ENCODE data around the gene HOXC12. TPM values are rescaled to one million over a fixed set of nuclear protein-coding genes. Genes with fewer than 3 reads are reported as not detected.

HOXC12 gene
- total RNA-seq, 6 experiments from 2014 or later: not detected

GRCh38 chr12:54005853-54006558 lies 51.3 kb downstream of the HOXC12 start:
- DNase-seq (peak; percentile 86 to 89 (median 88)), ATAC-seq (peak; percentile 92 to 97 (median 95))
- Histone ChIP-seq H3K4me1 (peaks cover 0 to 7% (median 0%) of the 10 kb centered on the region in 4 donors), H3K9me3 (no peaks in the 10 kb centered on the region), H3K27ac (no peak overlapping the region), H3K4me3 (peak overlapping the region in 1 of 3 donors; percentile 11), H3K27me3 (peaks cover under 1 to 42% of the 10 kb centered on the region in 2 donors), H3K36me3 (no peaks in the 10 kb centered on the region)
- intact Hi-C loops (cut with DNase I): loop anchor here (5.0 kb wide), 2 partner anchors 196 to 201 kb away; no protein-coding TSS in a partner anchor
- peak; percentile 95 to 97 (median 95) for TF ChIP-seq CTCF (IDR thresholded peaks at IDR 0.05)
- TF ChIP-seq POLR2A (IDR thresholded peaks at IDR 0.05): no peak
- WGBS (ENCODE audit: insufficient coverage, low coverage, low lambda C conversion rate, missing lambda C conversion rate): 5% methylated on average over 26 of the region's 39 CpGs

GRCh38 chr12:54006559-54007220 lies 52.0 kb downstream of the HOXC12 start:
- TF ChIP-seq POLR2A (IDR thresholded peaks at IDR 0.05): no peak
- no peak for TF ChIP-seq CTCF (IDR thresholded peaks at IDR 0.05)
- Histone ChIP-seq H3K9me3 (no peaks in the 10 kb centered on the region), H3K4me3 (peak overlapping the region in 1 of 3 donors; percentile 11), H3K27ac (no peak overlapping the region), H3K4me1 (peaks cover 0 to 7% (median 0%) of the 10 kb centered on the region in 4 donors), H3K36me3 (no peaks in the 10 kb centered on the region), H3K27me3 (peaks cover 0 to 36% of the 10 kb centered on the region in 2 donors)
- 4% methylated on average over 7 of the region's 22 CpGs for WGBS (ENCODE audit: insufficient coverage, low coverage, low lambda C conversion rate, missing lambda C conversion rate)
- intact Hi-C loops (cut with DNase I): loop anchor here (5.0 kb wide), 2 partner anchors 196 to 201 kb away; no protein-coding TSS in a partner anchor
- DNase-seq (no peak), ATAC-seq (no peak)

- no peaks in the 10 kb centered on the region for H3K36me3 ChIP-seq
- WGBS (ENCODE audit: insufficient coverage, low coverage, low lambda C conversion rate, missing lambda C conversion rate): 22% methylated on average over 2 of the region's 2 CpGs
- H3K4me3 ChIP-seq: no peak overlapping the region
- peaks cover 0 to 7% (median 0%) of the 10 kb centered on the region in 4 donors for H3K4me1 ChIP-seq
- TF ChIP-seq CTCF (IDR thresholded peaks at IDR 0.05) (no peak), POLR2A (IDR thresholded peaks at IDR 0.05) (no peak)
- ATAC-seq: no peak
- DNase-seq: no peak
- H3K27ac ChIP-seq: no peak overlapping the region
- intact Hi-C loops (cut with DNase I): loop anchor here (5.0 kb wide), 2 partner anchors 195 to 200 kb away; no protein-coding TSS in a partner anchor
- H3K9me3 ChIP-seq: no peaks in the 10 kb centered on the region
- H3K27me3 ChIP-seq: peaks cover 0 to 42% of the 10 kb centered on the region in 2 donors
Measured at GRCh38 chr12:54007538-54008259, 53.0 kb downstream of the HOXC12 start.

GRCh38 chr12:54008260-54008552 lies 53.5 kb downstream of the HOXC12 start:
- intact Hi-C loops (cut with DNase I): loop anchor here (5.0 kb wide), 2 partner anchors 194 to 199 kb away; no protein-coding TSS in a partner anchor
- Histone ChIP-seq H3K9me3 (no peaks in the 10 kb centered on the region), H3K4me1 (peaks cover 0 to 7% (median 0%) of the 10 kb centered on the region in 4 donors), H3K27me3 (peaks cover 0 to 48% of the 10 kb centered on the region in 2 donors), H3K4me3 (no peak overlapping the region), H3K36me3 (no peaks in the 10 kb centered on the region), H3K27ac (no peak overlapping the region)
- 29% methylated on average over 1 of the region's 2 CpGs for WGBS (ENCODE audit: insufficient coverage, low coverage, low lambda C conversion rate, missing lambda C conversion rate)
- DNase-seq: no peak
- no peak for ATAC-seq
- TF ChIP-seq POLR2A (IDR thresholded peaks at IDR 0.05): no peak
- no peak for TF ChIP-seq CTCF (IDR thresholded peaks at IDR 0.05)

MicroRNAs encoded within 50 kb of the gene (microRNA counts, 767-probe panel; counts per million panel counts)
- microRNA hsa-miR-196a-5p: 237 counts per million

Small RNA genes lying within 50 kb of the gene (microRNA-seq; reads per million reads assigned to microRNA genes)
- 0.64 to 2.9 reads per million in 2 donors for gene MIR196A2

Small RNA genes lying within 50 kb of the gene (small RNA-seq; reads per million reads assigned to genes)
- 0 reads per million in 2 experiments for gene AC012531.3
- gene AC012531.4: 0 reads per million in 2 experiments
- gene MIR196A2: 0 to 0.26 reads per million in 2 experiments
- gene RF01905: 0 reads per million in 2 experiments
- 0 reads per million in 2 experiments for gene RF01906

Other genes starting within 250 kb of the HOXC12 start
- 10 to 100 TPM; 25.4 to 53.7 (median 34.2) TPM for gene CALCOCO1, start 227.5 kb upstream of the HOXC12 start, total RNA-seq
- not detected for gene CISTR, start 202.9 kb upstream of the HOXC12 start, total RNA-seq
- gene HOXC13, start 16.1 kb upstream of the HOXC12 start, total RNA-seq: not detected
- not detected for gene HOXC11, start 18.2 kb downstream of the HOXC12 start, total RNA-seq
- gene HOTAIR, start 20.1 kb downstream of the HOXC12 start, total RNA-seq: not detected
- not detected for gene HOXC10, start 30.2 kb downstream of the HOXC12 start, total RNA-seq
- gene HOXC9, start 45.3 kb downstream of the HOXC12 start, total RNA-seq: not detected
- gene HOXC8, start 54.1 kb downstream of the HOXC12 start, total RNA-seq: not detected
- gene HOXC6, start 73.5 kb downstream of the HOXC12 start, total RNA-seq: not detected
- gene HOXC5, start 78.1 kb downstream of the HOXC12 start, total RNA-seq: not detected
- under 1 TPM in 1 of 6 experiments, not detected in 5; 0.13 TPM for gene HOXC4, start 98.9 kb downstream of the HOXC12 start, total RNA-seq
- 10 to 100 TPM; 14.1 to 25.5 (median 22.4) TPM for gene SMUG1, start 234.1 kb downstream of the HOXC12 start, total RNA-seq

Measured in right lobe of liver (tissue), 6 donors.